Measurements from ENCODE around the gene DIP2A.

GRCh38 chr21:46600305-46600704, 141.6 kb downstream of the DIP2A start:
- TF ChIP-seq CTCF (IDR thresholded peaks at IDR 0.05), result no peak
- TF ChIP-seq POLR2A (IDR thresholded peaks at IDR 0.05), result no peak
- TF ChIP-seq EP300 (IDR thresholded peaks at IDR 0.05), result no peak
- no peak for TF ChIP-seq POLR2AphosphoS5 (IDR thresholded peaks at IDR 0.05)

Measured in suprapubic skin (tissue), 4 donors.